GM21576 (cell line): ENCODE measurements around the gene RNF4.
A peak's percentile ranks its signal among the peaks of the same experiment; 100 is the strongest.
"Not testable (repeated sequence)": the region's sequence is repeated elsewhere in the genome, so short reads cannot be mapped to it uniquely, and the experiment has no call there.

ENCODE experiments used
- ATAC-seq: cut with Tn5 transposase; IDR thresholded peaks from one replicate; pipeline ENCODE4 v1.9.1; 2021; ENCODE audit warnings: mild to moderate bottlenecking, moderate library complexity; ENCODE audit not compliant: unreplicated experiment

RNF4 gene

GRCh38 chr4:2457481-2458295 lies 11.2 kb upstream of the RNF4 start:
- no peak for ATAC-seq

GRCh38 chr4:2458546-2459491 lies 10.1 kb upstream of the RNF4 start:
- ATAC-seq, result no peak

GRCh38 chr4:2459589-2460349 lies 9.1 kb upstream of the RNF4 start:
- ATAC-seq, result no peak

GRCh38 chr4:2461246-2461960 lies 7.5 kb upstream of the RNF4 start:
- no peak for ATAC-seq

GRCh38 chr4:2462218-2462991 lies 6.5 kb upstream of the RNF4 start:
- ATAC-seq, result peak; percentile 68

- ATAC-seq, result no peak
These were observed 5.7 kb upstream of the RNF4 start for GRCh38 chr4:2462992-2463762.

- ATAC-seq, result no peak
These were observed 3.9 kb upstream of the RNF4 start for GRCh38 chr4:2465032-2465431.

GRCh38 chr4:2465544-2465943 lies 3.4 kb upstream of the RNF4 start:
- ATAC-seq, result not testable (repeated sequence)

GRCh38 chr4:2469192-2469984 lies 482 bp downstream of the RNF4 start:
- peak; percentile 57 for ATAC-seq

- no peak for ATAC-seq
These were observed 1.9 kb downstream of the RNF4 start for GRCh38 chr4:2470791-2471190.

- ATAC-seq, result no peak
These were observed 3.3 kb downstream of the RNF4 start for GRCh38 chr4:2472187-2472586.

- ATAC-seq, result no peak
These were observed 9.3 kb downstream of the RNF4 start for GRCh38 chr4:2478229-2478628.

- ATAC-seq, result no peak
These were observed 11.7 kb downstream of the RNF4 start for GRCh38 chr4:2480649-2481048.

GRCh38 chr4:2482192-2482591 lies 13.3 kb downstream of the RNF4 start:
- no peak for ATAC-seq

- peak; percentile 36 for ATAC-seq
These were observed 13.8 kb downstream of the RNF4 start for GRCh38 chr4:2482693-2483092.

- ATAC-seq, result no peak
These were observed 14.3 kb downstream of the RNF4 start for GRCh38 chr4:2483237-2483636.

- ATAC-seq, result no peak
These were observed 15.3 kb downstream of the RNF4 start for GRCh38 chr4:2484185-2484584.

GRCh38 chr4:2484993-2485392 lies 16.1 kb downstream of the RNF4 start:
- ATAC-seq, result peak; percentile 68
